NCI-H146 treated with DMSO at 0.1 percent for 48 hours (cell line): ENCODE measurements around the gene CYP4A11.
"Not testable (repeated sequence)": the region's sequence is repeated elsewhere in the genome, so short reads cannot be mapped to it uniquely, and the experiment has no call there.

Source experiments
- DNase-seq: peaks from one replicate; lab custom pipeline; 2025; ENCODE audit not compliant: unreplicated experiment; lab: John Stamatoyannopoulos, UW

Gene CYP4A11

DNA sequence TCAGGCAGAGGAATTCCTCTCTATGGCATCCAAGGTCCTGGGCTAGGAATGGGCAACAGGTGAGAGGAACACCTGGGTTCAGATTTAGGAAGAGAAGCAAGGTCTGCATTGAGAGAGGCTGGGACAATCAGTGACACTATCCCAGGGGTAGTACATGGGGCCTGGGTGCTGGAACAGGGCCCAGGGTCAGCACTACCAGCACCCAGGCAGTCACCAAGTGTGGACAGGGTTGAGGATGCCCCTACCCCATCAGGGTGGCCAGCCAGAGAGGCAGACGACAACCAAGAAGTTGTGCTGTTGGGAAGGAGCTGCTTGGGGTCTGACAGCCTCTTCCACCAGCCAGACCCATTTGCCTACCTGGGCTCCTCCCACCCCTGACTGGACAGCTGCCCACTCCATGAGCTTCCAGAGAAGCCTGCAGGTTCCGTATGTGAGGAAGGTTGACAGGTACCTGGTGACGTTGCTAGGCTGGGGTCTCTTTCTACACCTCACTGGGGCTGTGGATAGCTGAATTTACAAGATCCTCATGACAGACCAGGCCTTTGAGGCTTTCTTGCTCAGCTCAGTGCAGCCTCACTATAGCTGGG lies 13.9 kb downstream of the CYP4A11 start:
- no peak for DNase-seq

GRCh38 chr1:46910790-46911189 lies 30.5 kb downstream of the CYP4A11 start:
- DNase-seq: no peak

DNA sequence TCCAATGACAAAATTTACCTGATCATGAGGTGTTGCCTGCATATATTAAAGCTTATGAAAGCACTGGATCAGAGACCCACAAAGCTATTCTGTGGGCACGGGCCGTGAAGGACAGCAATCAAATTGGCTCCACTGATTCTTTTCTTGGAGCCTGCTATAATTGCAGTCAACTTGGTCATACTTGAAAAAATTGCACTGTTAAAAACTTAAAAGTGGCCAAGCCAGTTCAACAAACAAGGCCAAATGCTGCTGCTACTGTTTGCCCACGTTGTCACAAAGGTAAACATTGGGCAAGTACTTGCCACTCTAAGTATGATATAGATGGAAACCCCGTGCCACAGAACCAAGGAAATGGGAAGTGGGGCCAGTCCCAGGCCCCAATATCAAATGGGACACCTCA lies 37.8 kb downstream of the CYP4A11 start:
- no peak for DNase-seq

DNA sequence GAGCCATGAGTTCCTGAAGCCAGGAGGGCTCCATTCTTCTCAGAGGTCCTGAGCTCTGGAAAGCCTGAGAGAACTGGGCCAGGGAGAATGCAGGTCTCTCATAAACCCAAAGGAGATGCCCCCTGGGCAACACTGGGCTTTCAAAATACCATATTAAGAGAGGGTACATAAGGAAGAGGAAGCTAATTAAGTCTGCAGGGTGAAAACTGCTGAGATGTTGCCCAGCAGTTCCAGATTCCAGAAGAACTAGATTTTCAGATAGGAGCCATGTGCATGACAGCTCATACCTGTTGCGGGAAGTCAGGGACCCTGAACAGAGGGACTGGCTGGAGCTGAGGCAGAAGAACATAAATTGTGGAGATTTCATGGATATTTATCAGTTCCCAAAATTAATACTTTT lies 40.9 kb downstream of the CYP4A11 start:
- DNase-seq: no peak

GRCh38 chr1:46881656-46882055 lies 59.6 kb downstream of the CYP4A11 start:
- not testable (repeated sequence) for DNase-seq
